HG03045 (cell line): ENCODE results near the gene MANEAL.
"Not testable (repeated sequence)": the region's sequence is repeated elsewhere in the genome, so short reads cannot be mapped to it uniquely, and the experiment has no call there.

Experiments used
- ATAC-seq: cut with Tn5 transposase; IDR thresholded peaks from one replicate; pipeline ENCODE4 v1.9.1; 2021; ENCODE audit warnings: mild to moderate bottlenecking, moderate library complexity; ENCODE audit not compliant: unreplicated experiment

MANEAL gene, protein sequence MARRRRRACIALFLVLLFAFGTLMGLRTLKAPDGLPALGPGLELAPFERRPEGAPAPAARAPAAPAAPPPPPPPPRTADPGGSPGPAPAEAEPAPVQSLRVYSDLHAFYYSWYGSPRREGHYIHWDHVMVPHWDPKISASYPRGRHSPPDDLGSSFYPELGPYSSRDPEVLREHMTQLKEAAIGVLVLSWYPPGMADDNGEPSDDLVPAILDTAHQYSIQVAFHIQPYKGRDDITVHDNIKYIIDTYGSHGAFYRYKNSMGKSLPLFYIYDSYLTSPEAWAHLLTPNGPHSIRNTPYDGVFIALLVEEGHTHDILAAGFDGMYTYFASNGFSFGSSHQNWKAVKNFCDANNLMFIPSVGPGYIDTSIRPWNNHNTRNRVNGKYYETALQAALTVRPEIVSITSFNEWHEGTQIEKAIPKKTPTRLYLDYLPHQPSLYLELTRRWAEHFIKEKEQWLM

DNA sequence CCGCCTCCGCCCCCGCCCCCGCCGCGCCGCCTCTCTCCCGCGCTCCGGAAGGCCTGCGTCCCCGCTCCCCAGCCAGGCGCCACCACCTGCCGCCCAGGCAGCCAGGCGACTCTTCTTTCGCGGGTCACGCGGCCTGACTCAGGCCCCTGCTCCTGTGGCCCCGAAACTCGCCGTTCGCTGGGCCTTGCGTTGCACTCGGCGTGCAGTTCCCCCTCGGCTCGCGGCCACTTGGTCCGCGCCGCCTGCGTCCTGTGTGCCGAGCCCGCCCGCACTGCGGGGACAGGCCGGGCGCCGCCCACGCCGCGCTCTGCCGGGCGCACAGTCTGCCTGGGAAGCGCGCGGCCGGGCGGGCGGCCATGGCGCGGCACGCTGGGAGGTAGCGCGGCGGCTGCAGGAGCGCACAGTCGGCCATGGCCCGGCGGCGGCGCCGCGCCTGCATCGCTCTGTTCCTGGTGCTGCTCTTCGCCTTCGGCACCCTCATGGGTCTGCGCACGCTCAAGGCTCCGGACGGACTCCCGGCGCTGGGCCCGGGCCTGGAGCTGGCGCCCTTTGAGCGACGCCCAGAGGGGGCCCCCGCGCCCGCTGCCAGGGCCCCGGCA lies at the start of gene MANEAL:
TSS of gene MANEAL (plus strand) at position 75 of the 599 bp plus-strand sequence. CDS start at position 411, 336 bp downstream.
- ATAC-seq = no peak

DNA sequence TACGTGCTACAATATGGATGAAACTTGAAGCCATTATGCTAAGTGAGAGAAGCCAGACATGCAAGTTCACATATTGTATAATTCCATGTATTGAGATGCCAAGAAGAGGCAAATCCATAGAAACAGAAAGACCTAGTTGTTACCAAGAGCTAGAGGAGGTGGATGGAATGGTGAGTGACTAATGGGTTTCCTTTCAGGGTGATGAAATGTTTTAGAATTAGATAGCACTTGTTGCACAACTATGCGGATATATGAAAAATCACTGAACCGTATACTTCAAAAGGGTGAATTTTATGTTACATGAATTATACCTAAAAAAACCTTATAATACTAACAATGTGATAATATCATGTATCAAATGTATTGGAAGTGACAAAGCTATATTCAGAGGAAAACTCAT lies 46.8 kb upstream of the MANEAL start:
- ATAC-seq = no peak

DNA sequence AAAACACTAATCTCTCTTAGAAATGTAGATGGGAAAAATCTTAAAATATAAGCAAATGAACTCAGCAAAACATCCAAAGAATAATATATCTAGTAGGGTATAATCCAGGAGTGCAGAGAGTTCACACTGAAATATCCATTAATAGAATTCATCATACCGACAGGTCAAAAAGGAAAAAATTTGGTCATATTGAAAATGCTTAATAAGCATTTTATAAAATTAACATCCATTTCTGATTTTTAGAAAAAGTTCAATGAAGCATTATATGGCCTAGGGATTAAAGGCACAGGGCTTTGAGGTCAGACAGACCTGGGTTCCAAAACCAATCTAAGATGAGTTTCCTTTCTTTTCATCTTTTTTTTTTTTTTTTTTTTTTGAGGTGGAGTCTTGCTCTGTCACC lies 45.1 kb upstream of the MANEAL start:
- no peak for ATAC-seq

DNA sequence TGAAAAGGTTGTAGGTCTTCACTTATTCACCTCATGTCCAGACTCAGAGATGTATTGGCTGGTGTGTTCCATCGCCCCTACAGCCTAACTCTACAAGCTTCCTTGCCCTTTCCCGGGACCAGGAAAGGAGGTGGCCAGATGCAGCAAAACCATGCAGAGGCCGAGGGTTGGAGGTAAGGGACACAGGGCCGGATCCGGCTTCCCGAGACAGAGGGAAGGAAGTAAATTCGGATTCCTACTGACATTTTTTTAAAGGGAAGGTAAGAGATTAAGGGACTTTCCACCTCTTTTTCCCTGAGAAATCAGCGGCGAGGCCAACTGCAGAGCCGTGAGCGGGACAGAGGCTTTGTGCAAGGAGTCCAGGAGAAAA lies 41.4 kb upstream of the MANEAL start:
- ATAC-seq = no peak

DNA sequence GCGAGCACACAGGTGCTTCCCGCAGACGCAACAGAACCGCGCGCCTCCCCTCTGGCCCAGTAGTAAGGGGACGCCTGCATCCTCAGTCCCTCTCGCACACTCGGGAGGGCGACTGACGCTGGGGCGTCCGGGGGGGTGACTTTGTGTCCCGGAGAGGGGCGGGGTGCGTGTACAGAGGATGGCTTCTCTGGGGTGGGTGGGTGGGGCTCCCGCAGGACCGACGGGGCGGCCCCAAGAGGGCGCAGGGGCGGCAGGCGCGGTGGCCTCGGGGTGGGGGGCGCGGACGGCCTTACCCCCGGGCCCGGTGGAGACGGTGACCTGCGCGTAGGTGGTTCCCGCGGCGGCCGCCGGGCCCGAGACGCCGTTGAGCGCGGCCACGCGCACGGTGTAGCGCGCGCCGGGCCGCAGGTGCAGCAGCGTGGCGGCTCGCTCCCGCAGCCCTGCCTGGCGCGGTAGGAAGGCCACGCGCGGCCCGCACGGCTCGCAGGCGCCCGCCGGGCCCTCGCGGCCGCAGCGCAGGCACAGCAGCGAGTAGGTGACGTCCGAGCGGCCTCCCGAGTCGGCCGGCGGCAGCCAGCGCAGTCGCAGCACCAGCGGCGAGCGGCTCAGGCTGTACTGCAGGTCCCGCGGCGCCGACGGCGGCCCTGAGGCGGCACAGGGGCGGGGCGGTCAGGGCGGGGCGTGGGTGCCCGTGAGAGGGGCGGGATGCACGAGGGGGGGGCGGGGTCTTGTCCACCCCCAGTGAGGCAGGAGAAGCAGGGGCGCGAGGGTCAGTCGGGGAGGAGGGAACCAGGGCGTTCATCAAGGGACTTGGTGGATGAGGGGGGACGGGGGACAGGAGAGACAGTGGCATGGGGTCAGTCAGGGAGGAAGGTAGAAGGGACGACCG lies 40.8 kb upstream of the MANEAL start:
- ATAC-seq = no peak

DNA sequence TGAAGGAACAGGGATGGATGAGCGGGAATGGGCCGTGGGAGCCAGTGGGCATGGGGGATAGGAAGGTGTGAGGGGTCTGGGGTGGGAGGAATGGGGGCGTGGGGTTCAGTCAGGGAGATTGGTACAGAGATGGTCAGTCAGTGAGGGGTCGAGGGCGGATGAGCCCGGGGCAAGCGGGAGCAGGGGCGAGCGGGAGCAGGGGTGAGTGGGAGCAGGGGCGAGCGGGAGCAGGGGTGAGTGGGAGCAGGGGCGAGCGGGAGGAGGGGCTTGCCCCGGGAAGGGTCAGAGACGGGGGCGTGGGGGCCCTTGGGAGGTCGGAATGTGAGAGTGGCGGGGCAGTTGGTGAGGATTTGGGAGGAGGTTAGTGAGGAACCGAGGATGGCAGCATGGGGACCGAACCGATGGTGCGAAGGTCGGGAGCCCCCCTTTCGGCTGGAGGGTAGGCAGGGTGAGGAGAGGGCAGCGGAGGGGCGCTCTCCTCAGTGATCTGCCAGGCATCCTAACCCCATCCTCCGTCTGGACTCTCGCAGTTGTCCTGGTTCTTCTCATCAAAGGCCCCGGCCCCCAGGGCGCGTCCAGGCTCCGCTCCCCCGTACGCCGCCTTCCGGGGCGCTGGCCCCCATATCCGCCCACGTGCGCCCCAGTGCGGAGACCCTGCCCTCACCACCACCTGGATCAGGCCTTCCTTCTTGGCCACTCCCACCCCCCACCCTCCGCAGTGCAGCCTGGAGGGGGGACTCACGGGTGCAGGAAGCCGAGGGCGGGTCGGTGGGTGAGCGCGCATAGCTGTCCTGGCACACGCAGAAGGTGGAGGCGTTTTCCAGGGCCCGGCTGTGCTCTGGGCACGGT lies 40.0 kb upstream of the MANEAL start:
- no peak for ATAC-seq

DNA sequence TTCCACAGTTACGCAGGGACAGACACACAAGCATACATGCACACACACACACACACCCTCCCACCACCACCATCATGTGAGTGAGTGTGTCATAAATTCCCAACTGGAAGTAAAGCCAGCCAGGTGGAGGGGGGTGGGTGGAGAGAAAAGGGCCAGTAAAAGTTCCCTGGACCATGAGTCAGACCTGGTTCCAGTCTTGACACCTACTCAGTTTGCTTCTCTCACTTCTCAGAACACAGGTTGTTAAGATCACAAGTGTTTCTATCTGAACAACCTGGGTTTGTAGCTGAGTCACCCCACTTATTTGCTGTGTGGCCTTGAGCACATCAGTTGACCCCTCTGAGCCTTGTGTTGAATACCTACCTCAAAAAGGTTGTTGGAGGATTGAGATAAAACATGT lies 38.4 kb upstream of the MANEAL start:
- no peak for ATAC-seq

DNA sequence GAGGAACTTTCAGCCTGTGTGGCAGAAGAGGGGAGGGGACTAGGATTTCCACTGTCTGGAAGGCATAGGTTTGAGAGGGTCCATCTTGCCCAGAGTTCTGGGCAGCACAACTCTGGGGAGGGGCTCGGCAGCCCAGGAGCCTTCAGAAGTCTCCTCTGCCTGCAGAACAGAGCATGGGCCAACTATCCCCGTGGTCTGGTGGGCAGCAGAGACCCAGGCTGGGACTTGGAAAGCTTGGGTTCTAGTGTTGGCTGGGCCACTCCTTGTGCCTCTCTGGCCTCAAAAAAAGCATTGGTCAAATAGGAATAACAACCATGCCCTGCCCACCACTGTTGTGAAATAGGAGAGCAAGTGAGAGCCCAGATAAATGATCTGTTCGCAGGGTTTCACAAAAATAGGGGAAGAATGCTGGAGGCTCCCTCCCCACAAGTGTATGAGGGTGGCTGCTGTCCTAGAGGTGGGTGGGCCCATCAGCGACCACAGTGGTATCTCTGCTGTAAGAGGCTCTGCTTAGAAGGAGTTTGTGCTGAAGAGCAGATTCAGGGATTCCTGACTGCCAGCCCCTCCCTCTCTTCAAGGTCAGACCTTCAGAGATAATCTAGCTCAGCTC lies 37.6 kb upstream of the MANEAL start:
- no peak for ATAC-seq

DNA sequence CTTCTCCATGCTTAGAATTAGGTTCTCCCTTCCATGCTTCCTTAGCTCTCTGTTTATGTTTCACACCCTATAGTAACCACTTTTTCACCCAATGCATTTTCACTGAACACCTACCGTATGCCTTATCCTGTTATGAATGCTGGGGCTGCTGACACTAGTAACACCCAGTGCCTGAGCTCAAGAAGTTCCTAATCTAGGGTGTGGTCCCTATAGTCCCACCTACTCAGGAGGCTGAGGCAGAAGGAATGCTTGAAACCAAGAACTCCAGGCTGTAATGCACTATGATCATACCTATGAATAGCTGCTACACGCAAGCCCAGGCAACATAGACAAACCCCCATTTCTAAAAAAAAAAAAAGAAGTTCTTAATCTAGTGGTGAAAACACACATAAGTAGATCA lies 34.2 kb upstream of the MANEAL start:
- no peak for ATAC-seq

DNA sequence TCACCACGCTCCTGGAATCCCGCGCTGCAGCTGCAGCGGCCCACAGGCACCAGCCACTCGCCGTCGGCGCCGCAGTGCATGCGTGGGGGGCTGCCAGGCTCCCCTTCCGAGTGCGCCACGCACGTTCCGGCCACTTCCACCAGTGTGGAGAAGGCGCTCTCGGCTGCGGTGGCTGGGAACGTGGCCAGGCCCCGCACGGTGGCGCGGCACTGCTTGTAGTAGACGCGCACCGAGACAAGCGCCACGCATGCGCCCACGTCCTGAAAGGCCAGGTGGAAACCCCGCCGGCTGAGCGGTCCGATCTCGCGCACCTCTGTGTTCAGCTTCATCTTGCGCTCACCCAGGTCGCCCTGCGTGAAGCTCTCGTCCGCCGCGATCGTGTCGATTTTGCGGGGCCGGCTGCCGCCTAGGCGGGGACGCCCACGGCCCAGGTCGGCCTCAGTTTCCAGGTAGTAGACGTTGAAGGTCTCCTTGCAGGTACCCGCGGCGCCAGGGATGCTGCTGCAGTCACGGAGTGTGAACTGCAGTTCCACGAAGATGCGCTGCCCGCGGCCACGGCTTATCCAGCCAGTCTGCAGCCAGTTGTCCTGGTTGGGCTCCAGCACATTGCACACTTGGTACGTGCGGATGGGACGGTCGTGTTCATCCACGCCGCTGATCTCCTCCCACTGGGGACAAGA lies 32.1 kb upstream of the MANEAL start:
- no peak for ATAC-seq

DNA sequence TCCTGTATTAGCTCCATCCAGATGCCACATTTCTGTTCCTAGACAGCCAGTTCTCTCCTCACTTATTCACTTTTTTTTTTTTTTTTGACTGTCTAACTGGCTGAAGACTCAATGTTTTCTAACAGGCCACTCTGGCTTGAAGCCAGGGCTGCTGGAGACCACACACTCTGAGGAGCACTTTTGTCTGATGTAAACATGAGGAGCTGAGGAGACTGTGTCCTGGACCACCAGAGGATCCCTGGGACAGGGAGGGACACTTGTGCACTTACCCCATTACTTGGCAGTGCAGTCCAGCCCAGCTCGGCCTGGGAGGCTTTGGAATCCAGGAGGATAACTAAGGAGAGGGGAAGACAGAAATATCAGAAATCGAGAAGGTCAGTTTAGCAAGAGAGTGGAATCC lies 31.1 kb upstream of the MANEAL start:
- no peak for ATAC-seq

DNA sequence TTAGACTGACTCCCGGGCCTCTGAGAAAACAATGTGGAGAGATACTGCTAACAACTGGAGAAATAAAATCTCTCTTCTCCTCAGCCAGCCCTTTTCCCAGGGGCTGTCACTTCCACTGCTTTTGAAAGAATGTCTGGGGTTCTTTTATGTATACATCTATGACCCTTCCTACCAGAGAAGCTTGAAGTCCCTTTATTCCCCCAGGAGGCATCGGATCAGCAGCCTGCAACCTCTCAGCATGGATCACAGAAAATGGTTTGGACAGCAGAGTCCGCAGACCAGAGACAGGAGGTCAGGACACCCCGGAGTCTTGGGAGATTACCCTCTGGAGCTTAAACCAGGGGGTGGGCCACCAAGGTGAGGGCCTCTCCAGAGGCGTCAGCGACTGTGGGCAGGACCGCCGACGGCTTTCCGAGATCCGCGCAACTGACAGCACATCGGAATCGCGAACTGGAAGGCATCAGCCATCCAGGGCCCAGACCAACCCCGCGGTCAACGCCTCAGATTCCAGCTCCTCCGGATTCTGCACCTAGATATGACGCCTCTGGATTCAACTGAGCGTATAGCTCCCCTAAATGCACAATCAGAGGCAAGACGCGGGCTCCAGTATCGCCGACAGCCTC lies 29.7 kb upstream of the MANEAL start:
- no peak for ATAC-seq

DNA sequence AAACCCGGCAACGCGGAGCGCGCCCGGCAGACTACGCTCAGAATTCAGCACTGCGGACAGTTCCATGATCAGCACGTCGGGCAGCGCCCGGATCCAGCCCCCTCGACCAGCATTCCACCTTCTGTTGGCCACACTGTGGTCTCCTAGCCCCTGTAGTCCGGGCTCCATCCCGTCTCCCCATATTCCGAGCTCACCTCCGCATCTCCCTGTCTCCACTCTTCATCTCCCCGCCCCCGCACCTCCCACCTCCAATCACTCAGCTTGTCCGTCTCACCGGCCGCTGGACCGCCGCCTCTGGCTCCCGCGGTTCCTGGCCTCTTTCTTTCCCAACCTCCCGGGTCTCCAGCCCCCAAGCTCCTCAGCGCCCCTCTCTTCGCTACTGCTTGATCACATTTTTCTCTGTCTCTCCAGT lies 29.2 kb upstream of the MANEAL start:
- ATAC-seq = no peak

DNA sequence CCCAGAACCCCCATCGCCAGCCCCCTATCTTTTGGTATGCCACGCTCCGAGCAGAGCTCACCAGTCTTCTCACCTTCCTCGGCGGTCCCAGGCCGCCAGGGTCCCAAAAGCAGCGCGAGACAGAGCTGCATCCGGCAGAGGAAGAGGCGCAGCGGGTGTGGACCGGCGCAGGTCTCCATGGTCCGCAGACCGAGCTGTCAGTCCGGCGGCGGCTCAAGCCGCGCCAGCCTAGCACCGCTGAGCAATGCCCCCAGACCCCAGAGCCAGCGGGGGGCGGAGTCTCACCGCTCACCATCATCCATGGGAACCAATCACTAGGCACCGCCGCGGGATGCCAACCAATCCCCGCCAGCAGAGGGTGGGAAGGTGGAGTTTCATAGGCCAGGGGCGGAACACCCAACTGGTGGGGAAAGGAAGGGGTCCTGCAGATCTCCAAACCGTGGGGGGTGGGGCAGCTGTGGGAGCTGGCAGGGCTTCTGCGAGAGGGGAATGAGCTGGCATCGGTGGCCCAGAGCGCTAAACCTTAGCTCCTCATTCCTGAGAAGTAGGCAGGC lies 28.7 kb upstream of the MANEAL start, which contains the start of gene EPHA10:
TSS of gene EPHA10 (minus strand) at position 233 of the 554 bp plus-strand sequence. CDS start at position 179, 54 bp downstream.
- ATAC-seq = no peak

DNA sequence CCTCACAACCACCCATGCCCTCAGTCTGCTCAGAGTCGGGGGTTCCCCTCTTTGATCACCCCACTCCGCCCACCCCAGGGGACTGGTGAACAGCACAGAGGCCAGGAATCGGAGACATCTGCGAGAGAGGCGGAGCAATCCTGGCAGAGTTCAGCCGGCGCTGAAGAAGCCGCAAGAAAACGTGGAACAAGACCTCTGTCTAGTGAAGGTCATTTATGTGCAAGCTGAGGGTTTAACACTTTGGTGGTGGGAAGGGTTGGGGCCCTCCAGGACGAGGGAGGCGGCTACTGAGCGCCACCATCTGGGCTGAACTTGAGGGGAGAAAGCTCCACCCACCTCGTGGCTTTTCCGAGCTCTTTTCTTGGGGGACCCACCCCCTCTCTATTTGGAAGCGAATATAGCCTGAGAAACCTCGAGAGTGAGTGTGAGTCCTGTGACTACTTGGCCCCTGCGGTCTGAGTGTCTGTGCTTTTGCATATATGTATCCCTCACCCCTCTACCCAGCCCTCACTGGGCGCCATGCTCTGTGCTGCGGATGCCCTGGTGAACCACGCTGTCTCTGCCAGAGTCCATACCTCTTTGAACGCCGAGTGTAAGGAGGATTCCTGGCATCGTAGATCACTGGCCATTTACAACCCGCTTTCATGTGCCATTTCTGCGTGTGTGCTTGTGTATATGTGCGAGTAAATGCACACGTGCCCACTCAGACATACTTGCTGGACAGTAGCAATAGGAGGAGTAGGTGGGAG lies 27.6 kb upstream of the MANEAL start:
- ATAC-seq = no peak

DNA sequence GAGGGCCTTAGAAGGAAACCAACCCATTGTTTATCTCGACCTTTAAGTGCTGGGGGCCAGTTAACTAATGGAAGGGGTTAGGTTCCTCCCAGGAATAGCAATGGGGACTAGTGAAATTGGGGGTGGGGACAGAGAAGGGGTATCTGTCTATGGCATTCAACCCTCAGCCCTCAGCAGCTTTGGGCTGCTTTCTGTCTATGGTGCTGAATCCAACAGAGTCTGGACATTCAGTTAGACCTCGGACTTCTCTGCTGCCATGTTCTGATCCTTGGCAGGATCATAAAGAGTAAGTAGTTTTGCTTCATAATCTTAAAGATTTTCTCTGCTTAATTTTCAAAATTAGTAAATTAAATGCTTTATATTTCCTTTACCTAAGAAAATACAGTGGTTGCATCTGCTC lies 26.2 kb upstream of the MANEAL start:
- no peak for ATAC-seq

DNA sequence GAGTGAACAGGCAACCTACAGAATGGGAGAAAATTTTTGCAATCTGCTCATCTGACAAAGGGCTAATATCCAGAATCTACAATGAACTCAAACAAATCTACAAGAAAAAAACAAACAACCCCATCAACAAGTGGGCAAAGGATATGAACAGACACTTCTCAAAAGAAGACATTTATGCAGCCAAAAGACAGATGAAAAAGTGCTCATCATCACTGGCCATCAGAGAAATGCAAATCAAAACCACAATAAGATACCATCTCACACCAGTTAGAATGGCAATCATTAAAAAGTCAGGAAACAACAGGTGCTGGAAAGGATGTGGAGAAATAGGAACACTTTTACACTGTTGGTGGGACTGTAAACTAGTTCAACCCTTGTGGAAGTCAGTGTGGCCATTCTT lies 22.2 kb upstream of the MANEAL start:
- not testable (repeated sequence) for ATAC-seq

DNA sequence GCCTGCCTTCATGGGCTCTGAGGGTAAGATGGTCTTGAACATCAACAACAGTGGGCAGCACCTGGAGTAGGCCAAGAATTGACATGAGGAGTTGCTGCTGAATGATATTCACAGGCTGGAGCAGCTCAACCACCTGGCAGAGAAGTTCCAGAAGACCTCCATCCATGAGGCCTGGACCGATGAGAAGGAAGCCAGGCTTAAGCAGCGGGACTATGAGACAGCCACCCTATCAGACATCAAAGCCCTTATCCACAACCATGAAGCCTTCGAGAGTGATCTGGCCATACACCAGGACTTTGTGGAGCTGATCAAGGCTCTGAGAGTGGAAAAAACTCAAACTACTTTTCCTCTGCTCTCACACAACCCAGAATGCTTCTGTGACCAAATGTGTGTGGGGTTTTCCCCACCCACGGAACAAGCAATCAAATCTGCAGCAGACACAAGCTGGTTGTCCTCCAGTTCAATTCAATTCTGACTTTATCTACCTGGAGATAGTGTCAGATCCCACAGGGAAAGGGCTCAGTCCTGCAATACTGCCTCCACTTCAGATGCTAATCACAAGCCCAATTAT lies 16.6 kb upstream of the MANEAL start:
- no peak for ATAC-seq
